ENCODE results near the gene PALM. TPM values are rescaled to one million over a fixed set of nuclear protein-coding genes. Genes with fewer than 3 reads are reported as not detected.

The PALM gene
- total and polyA plus RNA-seq, 10 of the 15 experiments (the other 5 are each of a cell fraction or from before 2014, with no cell fraction given) = 0.09 to 0.95 (median 0.23) TPM; not detected in 2

- TF ChIP-seq ZBTB40 (IDR thresholded peaks at IDR 0.05; ENCODE audit: borderline replicate concordance) (no peak), ZBTB33 (IDR thresholded peaks at IDR 0.05) (peak; percentile 70), BCL3 (IDR thresholded peaks at IDR 0.05; ENCODE audit: borderline replicate concordance, insufficient read depth, low read depth, low read length, poor library complexity, severe bottlenecking) (peak; percentile 15)
Observed at GRCh38 chr19:662962-663681, 45.6 kb upstream of the PALM start, which contains the start of gene RNF126 (continued).
